Measurements from ENCODE around the gene TANK. TPM values are rescaled to one million over a fixed set of nuclear protein-coding genes. Genes with fewer than 3 reads are reported as not detected.

Gene TANK
- total and polyA plus RNA-seq, 2 of the 13 experiments (the other 11 are each of a cell fraction or from before 2014, with no cell fraction given), result 66.9 to 96.1 TPM

GRCh38 chr2:161160226-161161073, at the start of gene TANK (continued):
- TF ChIP-seq ZBTB49 (CRISPR knock-in tag; IDR thresholded peaks at IDR 0.05; ENCODE audit: borderline replicate concordance) (peak; percentile 15), ZNF251 (CRISPR knock-in tag; IDR thresholded peaks at IDR 0.05) (no peak), NFE2 (CRISPR knock-in tag; IDR thresholded peaks at IDR 0.05) (no peak), ZNF552 (CRISPR knock-in tag; IDR thresholded peaks at IDR 0.05; ENCODE audit: borderline replicate concordance) (peak; percentile 11; the same call in 1 of the 2 replicates), FOXA3 (CRISPR knock-in tag; IDR thresholded peaks at IDR 0.05) (peak; percentile 96), ZNF17 (CRISPR knock-in tag; IDR thresholded peaks at IDR 0.05) (0 out of 2 replicates have a peak, but pooled peaks have one; percentile 56), SKIL (CRISPR knock-in tag; IDR thresholded peaks at IDR 0.05; ENCODE audit: borderline replicate concordance) (peak; percentile 84), CREB3 (CRISPR knock-in tag; IDR thresholded peaks at IDR 0.05) (peak; percentile 94), ZNF616 (CRISPR knock-in tag; IDR thresholded peaks at IDR 0.05; ENCODE audit: low read depth) (peak; percentile 93), ZNF558 (CRISPR knock-in tag; IDR thresholded peaks at IDR 0.05; ENCODE audit: borderline replicate concordance) (peak; percentile 95), SAP130 (CRISPR knock-in tag; IDR thresholded peaks at IDR 0.05; ENCODE audit: low read depth) (peak; percentile 95), ZNF607 (CRISPR knock-in tag; IDR thresholded peaks at IDR 0.05; ENCODE audit: borderline replicate concordance) (peak; percentile 80), FUBP1 (CRISPR knock-in tag; IDR thresholded peaks at IDR 0.05; ENCODE audit: borderline replicate concordance) (peak; percentile 40; the same call in 1 of the 2 replicates), SMARCC2 (IDR thresholded peaks at IDR 0.05) (no peak), RFX5 (IDR thresholded peaks at IDR 0.05; ENCODE audit: low read depth, low read length) (0 out of 2 replicates have a peak, but pooled peaks have one; percentile 50), E2F1 (CRISPR knock-in tag; IDR thresholded peaks at IDR 0.05) (peak; percentile 67; the same call in 1 of the 2 replicates), GPBP1L1 (CRISPR knock-in tag; IDR thresholded peaks at IDR 0.05) (no peak), ZNF615 (CRISPR knock-in tag; IDR thresholded peaks at IDR 0.05; ENCODE audit: borderline replicate concordance) (no peak)

All from HepG2 (cell line).